IMR-90 (cell line): ENCODE results near the gene GNG12. TPM values are rescaled to one million over a fixed set of nuclear protein-coding genes. Genes with fewer than 3 reads are reported as not detected.
A peak's percentile ranks its signal among the peaks of the same experiment; 100 is the strongest.

Experiments used
- ATAC-seq: fragments of 200-7000 bp; cut with Tn5 transposase; 2 replicates; pipeline ENCODE4 v1.9.1; 2020; ENCODE audit warnings: low read depth, mild to moderate bottlenecking, moderate library complexity
- BruUV-seq: library from RNA; stranded (reverse); fragments of 400-500 nt; replicated peaks from 2 replicates; lab custom pipeline; 2021; lab: Mats Ljungman, UMichigan
- CTCF ChIA-PET: fragments of 300-600 bp; formaldehyde crosslinking; extraction: SDS; loops from one replicate; lab custom pipeline; 2021; ENCODE audit warnings: antibody characterized with exemption; lab: Yijun Ruan, JAX
- POLR2A ChIA-PET: fragments of 300-600 bp; sonication (Branson Sonifier 250); formaldehyde crosslinking; loops from one replicate; lab custom pipeline; 2022; ENCODE audit warnings: antibody characterized with exemption; ENCODE audit not compliant: unreplicated experiment; lab: Charles Lee
- DNase-seq: peaks from one replicate; pipeline ENCODE4 v3.0.0; 2013
- H2AFZ ChIP-seq: replicated peaks from 2 replicates; pipeline ENCODE3; 2013; ENCODE audit warnings: low read length, mild to moderate bottlenecking; ENCODE audit not compliant: poor library complexity
- H2AK5ac ChIP-seq: 2 replicates; pipeline ENCODE4 v1.6.1; 2013; ENCODE audit warnings: low read depth, low read length, inconsistent platforms
- H2AK9ac ChIP-seq: replicated peaks from 2 replicates; pipeline ENCODE3; 2013; ENCODE audit warnings: mild to moderate bottlenecking, low read depth, low read length, moderate library complexity; ENCODE audit not compliant: poor library complexity
- H2BK120ac ChIP-seq: 2 replicates; pipeline ENCODE4 v1.6.1; 2013; ENCODE audit warnings: low read depth, low read length, inconsistent platforms
- H2BK15ac ChIP-seq: 3 replicates; pipeline ENCODE4 v1.6.1; 2013; ENCODE audit warnings: low read depth, low read length, inconsistent platforms
- H2BK20ac ChIP-seq: 2 replicates; pipeline ENCODE4 v1.6.1; 2013; ENCODE audit warnings: low read depth, mild to moderate bottlenecking, inconsistent platforms, low read length, moderate library complexity
- H2BK5ac ChIP-seq: 2 replicates; pipeline ENCODE4 v1.6.1; 2013; ENCODE audit warnings: mild to moderate bottlenecking, low read depth, low read length, inconsistent platforms; ENCODE audit not compliant: poor library complexity, severe bottlenecking
- H3K14ac ChIP-seq: replicated peaks from 2 replicates; pipeline ENCODE4 v1.6.1; 2013; ENCODE audit warnings: low read depth, low read length, inconsistent platforms
- H3K18ac ChIP-seq: 2 replicates; pipeline ENCODE4 v1.6.1; 2013; ENCODE audit warnings: low read depth, low read length, control low read depth
- H3K23ac ChIP-seq: 2 replicates; pipeline ENCODE4 v1.6.1; 2013; ENCODE audit warnings: low read depth, low read length, inconsistent platforms
- H3K27ac ChIP-seq: 2 replicates; pipeline ENCODE4 v1.5.1; 2013; ENCODE audit warnings: mild to moderate bottlenecking, control low read depth, low read length; ENCODE audit not compliant: insufficient read depth
- H3K27me3 ChIP-seq: 2 replicates; pipeline ENCODE4 v1.6.1; 2013; ENCODE audit warnings: low read length; ENCODE audit not compliant: control insufficient read depth, insufficient read depth
- H3K36me3 ChIP-seq: 2 replicates; pipeline ENCODE4 v1.6.1; 2013; ENCODE audit warnings: low read length, mixed read lengths; ENCODE audit not compliant: control insufficient read depth, insufficient read depth
- H3K4ac ChIP-seq: 2 replicates; pipeline ENCODE4 v1.6.1; 2013; ENCODE audit warnings: low read depth, low read length, inconsistent platforms
- H3K4me1 ChIP-seq: 2 replicates; pipeline ENCODE4 v1.6.1; 2013; ENCODE audit warnings: low read length, mixed read lengths; ENCODE audit not compliant: control insufficient read depth, insufficient read depth
- H3K4me2 ChIP-seq: 2 replicates; pipeline ENCODE4 v1.6.1; 2013; ENCODE audit warnings: low read depth, mild to moderate bottlenecking, control low read depth, low read length, moderate library complexity
- H3K4me3 ChIP-seq: 2 replicates; pipeline ENCODE4 v1.5.1; 2013; ENCODE audit warnings: low read depth, mild to moderate bottlenecking, control low read depth, low read length, moderate library complexity; ENCODE audit not compliant: insufficient read depth
- H3K56ac ChIP-seq: 2 replicates; pipeline ENCODE4 v1.6.1; 2013; ENCODE audit warnings: low read length, inconsistent platforms; ENCODE audit not compliant: insufficient read depth; ENCODE audit errors: extremely low read depth
- H3K79me1 ChIP-seq, 2 experiments: 2 replicates each; pipeline ENCODE4 v1.6.1; 2013; ENCODE audit warnings: low read length in 2 of 2, inconsistent platforms in 1 of 2, low read depth in 1 of 2
- H3K9ac ChIP-seq: 2 replicates; pipeline ENCODE4 v1.6.1; 2013; ENCODE audit warnings: low read depth, low read length, control low read depth
- H3K9me1 ChIP-seq: 2 replicates; pipeline ENCODE4 v1.6.1; 2013; ENCODE audit warnings: low read length, inconsistent platforms; ENCODE audit not compliant: insufficient read depth
- H3K9me3 ChIP-seq: 2 replicates; pipeline ENCODE4 v1.6.1; 2013; ENCODE audit warnings: low read length; ENCODE audit not compliant: control insufficient read depth, insufficient read depth
- H4K20me1 ChIP-seq: 2 replicates; pipeline ENCODE4 v1.6.1; 2013; ENCODE audit warnings: low read length, inconsistent platforms; ENCODE audit not compliant: insufficient read depth
- H4K5ac ChIP-seq: 2 replicates; pipeline ENCODE4 v1.6.1; 2013; ENCODE audit warnings: mild to moderate bottlenecking, low read depth, low read length, control low read depth
- H4K8ac ChIP-seq, 2 experiments: 2 replicates each; pipeline ENCODE4 v1.6.1; 2013; ENCODE audit warnings: low read depth in 2 of 2, low read length in 2 of 2, control low read depth in 1 of 2, inconsistent platforms in 1 of 2
- H4K91ac ChIP-seq: 2 replicates; pipeline ENCODE4 v1.6.1; 2013; ENCODE audit warnings: low read depth, low read length, inconsistent platforms; ENCODE audit not compliant: insufficient read depth
- ELK1 ChIP-seq: fragments of 150-350 bp; IDR thresholded peaks from 2 replicates; pipeline ENCODE4 v1.6.1; 2016; ENCODE audit warnings: low read depth, mild to moderate bottlenecking, low read length, moderate library complexity, borderline replicate concordance
- WGBS, 2 experiments: methylation state at CpG; one replicate each; pipeline versions ENCODE4 v1.1.5 to v1.1.7; 2013; ENCODE audit warnings: missing lambda C conversion rate in 2 of 2; ENCODE audit not compliant: insufficient read length in 1 of 2; ENCODE audit errors: extremely low coverage in 2 of 2; 5-methylcytosine and 5-hydroxymethylcytosine counted together
- dilution Hi-C: fragments of 300-500 bp; cut with HindIII; formaldehyde crosslinking; loops from one replicate; pipeline ENCODE4 v1.14.3; 2018; ENCODE audit warnings: low sequenced_read_pairs; ENCODE audit not compliant: unreplicated experiment
- in situ Hi-C: fragments of 300-500 bp; cut with MboI; formaldehyde crosslinking; loops from 3 replicates; pipeline ENCODE4 v1.14.3; 2019; ENCODE audit warnings: low sequenced_read_pairs, inconsistent platforms, mixed read lengths
- intact Hi-C: fragments of 100-400 bp; cut with micrococcal nuclease; formaldehyde crosslinking; loops from 2 replicates; pipeline ENCODE4 v1.10.0; 2022
- polyA plus RNA-seq, 3 experiments: library from polyadenylated mRNA; depleted of rRNA; stranded (reverse); fragments of >200 nt; gene quantifications; 2 replicates each; pipeline ENCODE4 v1.2.3, GENCODE V29; 2012; ENCODE audit warnings: low replicate concordance in 1 of 3
- total RNA-seq: library from RNA; depleted of rRNA; stranded (reverse); fragments of >200 nt; gene quantifications from 2 replicates; pipeline ENCODE4 v1.2.3, GENCODE V29; 2012

Gene GNG12
- total and polyA plus RNA-seq, 2 of the 4 experiments (the other 2 are of a cell fraction): 92.3 to 132 TPM

GRCh38 chr1:67737875-67738274, 95.4 kb downstream of the GNG12 start:
- Histone ChIP-seq H3K9ac (no peak overlapping the region), H3K18ac (no peak overlapping the region), H2AFZ (no peak overlapping the region), H3K4me2 (no peak overlapping the region), H2AK9ac (no peak overlapping the region), H2BK5ac (peak overlapping the region; percentile 9), H3K4me1 (peaks cover 15% of the 10 kb centered on the region), H3K27ac (no peak overlapping the region), H3K14ac (no peak overlapping the region), H3K56ac (no peak overlapping the region), H4K5ac (no peak overlapping the region), H3K79me1 (peaks cover 46 to 75% of the 10 kb centered on the region in 2 experiments), H2BK120ac (no peak overlapping the region), H2BK15ac (no peak overlapping the region), H2BK20ac (no peak overlapping the region), H4K91ac (no peak overlapping the region), H3K4me3 (no peak overlapping the region), H4K8ac (no peak overlapping the region), H2AK5ac (no peak overlapping the region; the same call in 1 of the 2 replicates), H3K9me1 (peaks cover 47% of the 10 kb centered on the region), H3K9me3 (no peaks in the 10 kb centered on the region), H4K20me1 (peaks cover 3% of the 10 kb centered on the region), H3K4ac (no peak overlapping the region), H3K23ac (no peak overlapping the region), H3K36me3 (peaks cover 3% of the 10 kb centered on the region; the same call in 1 of the 2 replicates), H3K27me3 (no peaks in the 10 kb centered on the region)
- CTCF ChIA-PET: interaction anchor here (0.5 to 0.6 kb wide), 2 partner anchors 21 to 389 kb away, joined by 3 read pairs; no protein-coding TSS in a partner anchor
- in situ Hi-C loops: no loop called here
- intact Hi-C loops: no loop called here
- WGBS, 2 experiments: no CpG with 5 or more reads among the region's 3 CpGs
- TF ChIP-seq ELK1: no peak
- no TSS peak for BruUV-seq
- POLR2A ChIA-PET: no interaction called here
- no peak for ATAC-seq
- dilution Hi-C loops: no loop called here
- DNase-seq: no peak
